Lung (tissue), 12 donors: ENCODE measurements around the gene TUB. TPM values are rescaled to one million over a fixed set of nuclear protein-coding genes. Genes with fewer than 3 reads are reported as not detected.

Experiments
- ATAC-seq: fragments of 200-7000 bp; cut with Tn5 transposase; one replicate; pipeline ENCODE4 v1.9.1; 2020; ENCODE audit warnings: moderate number of reproducible peaks; ENCODE audit not compliant: insufficient read depth, low FRiP score
- DNase-seq, 3 donors: peaks; one replicate each; pipeline ENCODE4 v3.0.0-alpha.2; 2013 to 2017
- H3K27ac ChIP-seq, 2 donors: one replicate each; pipeline ENCODE4 v1.5.1; 2013; ENCODE audit warnings: mild to moderate bottlenecking in 2 of 2, moderate library complexity in 2 of 2, control low read depth in 1 of 2, inconsistent platforms in 1 of 2, low read depth in 1 of 2, low read length in 1 of 2
- H3K27me3 ChIP-seq, 3 donors: one replicate each; pipeline ENCODE4 v1.5.1; 2013; ENCODE audit warnings: low read length in 2 of 3; ENCODE audit not compliant: control insufficient read depth in 3 of 3, insufficient read depth in 3 of 3
- H3K36me3 ChIP-seq, 4 donors: one replicate each; pipeline ENCODE4 v1.5.1; 2013; ENCODE audit warnings: low read length in 4 of 4, mild to moderate bottlenecking in 1 of 4, moderate library complexity in 1 of 4; ENCODE audit not compliant: control insufficient read depth in 4 of 4, insufficient read depth in 4 of 4
- H3K4me1 ChIP-seq, 5 donors: one replicate each; pipeline ENCODE4 v1.5.1; 2013; ENCODE audit warnings: low read length in 5 of 5, mild to moderate bottlenecking in 2 of 5, moderate library complexity in 1 of 5; ENCODE audit not compliant: control insufficient read depth in 5 of 5, insufficient read depth in 5 of 5
- H3K4me3 ChIP-seq: one replicate; pipeline ENCODE4 v1.5.1; 2013; ENCODE audit warnings: mild to moderate bottlenecking, control low read depth, moderate library complexity
- H3K9ac ChIP-seq, 2 donors: one replicate each; pipeline ENCODE4 v1.5.1; 2013; ENCODE audit warnings: low read length in 2 of 2, control low read depth in 1 of 2; ENCODE audit not compliant: insufficient read depth in 1 of 2
- H3K9me3 ChIP-seq, 4 donors: one replicate each; pipeline ENCODE4 v1.5.1; 2013; ENCODE audit warnings: low read length in 3 of 4, mild to moderate bottlenecking in 1 of 4, moderate library complexity in 1 of 4; ENCODE audit not compliant: control insufficient read depth in 4 of 4, insufficient read depth in 3 of 4
- CTCF ChIP-seq: IDR thresholded peaks from 2 replicates; pipeline ENCODE4 v1.5.1; 2012; ENCODE audit warnings: mild to moderate bottlenecking; ENCODE audit errors: control extremely low read depth, extremely low read depth
- WGBS, 2 donors: extraction: QIAGEN DNeasy Blood & Tissue Kit; methylation state at CpG; one replicate each; pipeline ENCODE4 v1.1.7; 2013; 5-methylcytosine and 5-hydroxymethylcytosine counted together
- polyA plus RNA-seq, 2 donors: library from polyadenylated mRNA; stranded (reverse); fragments of 200-250 nt; gene quantifications; one replicate each; pipeline ENCODE4 v1.2.1, GENCODE V29; 2013
- total RNA-seq, 2 donors: library from RNA; depleted of rRNA in 1 of 2; stranded (reverse); fragments of >200 nt in 1 of 2; gene quantifications; one replicate each; pipeline ENCODE4 v1.2.1, GENCODE V29; 2014 to 2021
- donor health status: control.
- donor health status: control.
- donor health status: Bipolar disorder and iron deficiency.
- donor health status: healthy.
- donor health status: DM: yes; HTN: yes; CAD: no.

The TUB gene
- total and polyA plus RNA-seq, 4 donors, result 0.96 to 23.5 (median 5.1) TPM

GRCh38 chr11:8039530-8040260 is 41.3 kb upstream of the TUB start:
- WGBS, 2 donors, result 76 to 86% methylated on average over 10 of the region's 10 CpGs

DNA sequence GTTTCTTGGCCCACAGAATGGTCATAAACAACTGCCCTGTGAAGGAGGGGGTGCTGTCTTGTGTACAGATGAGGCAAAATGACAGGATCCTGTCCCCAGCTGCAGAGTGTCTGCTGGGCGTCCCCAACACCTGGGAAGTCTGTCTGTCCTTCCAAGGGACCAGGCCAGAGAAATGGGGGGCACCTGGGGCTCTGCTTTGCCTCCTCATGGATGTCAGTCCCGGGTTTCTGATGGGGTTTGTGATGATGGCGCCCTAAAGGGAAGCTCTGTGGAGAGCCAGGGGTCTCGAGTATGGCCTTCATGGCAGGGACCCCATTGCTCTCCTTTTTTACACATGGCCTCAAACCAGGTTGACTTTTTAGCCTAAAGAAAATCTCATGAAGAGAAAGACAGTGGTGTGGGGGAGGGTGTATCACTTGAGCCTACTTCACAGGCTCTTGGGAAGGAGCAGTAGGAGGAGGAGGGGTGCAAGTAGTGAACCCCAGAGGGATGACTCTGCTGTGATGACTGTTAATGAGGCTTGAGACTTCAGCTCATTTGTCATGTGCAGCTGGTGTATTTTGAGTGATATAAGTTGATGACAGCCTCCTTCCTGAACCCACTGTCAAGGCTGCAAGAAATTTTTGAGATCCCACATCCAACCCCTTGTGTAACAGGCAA is 40.6 kb upstream of the TUB start:
- H3K4me1 ChIP-seq, result no peaks in the 10 kb centered on the region

More at GRCh38 chr11:8039530-8040260, 41.3 kb upstream of the TUB start:
- no peak overlapping the region for H3K27ac ChIP-seq
- no peaks in the 10 kb centered on the region for H3K4me1 ChIP-seq
- no peaks in the 10 kb centered on the region for H3K36me3 ChIP-seq
- ATAC-seq, result no peak
- no peak for TF ChIP-seq CTCF
- no peaks in the 10 kb centered on the region for H3K9me3 ChIP-seq
- H3K4me3 ChIP-seq, result no peak overlapping the region
- no peak overlapping the region for H3K9ac ChIP-seq
- peaks cover 0 to 2% (median 0%) of the 10 kb centered on the region in 3 donors for H3K27me3 ChIP-seq
- DNase-seq, result no peak

DNA sequence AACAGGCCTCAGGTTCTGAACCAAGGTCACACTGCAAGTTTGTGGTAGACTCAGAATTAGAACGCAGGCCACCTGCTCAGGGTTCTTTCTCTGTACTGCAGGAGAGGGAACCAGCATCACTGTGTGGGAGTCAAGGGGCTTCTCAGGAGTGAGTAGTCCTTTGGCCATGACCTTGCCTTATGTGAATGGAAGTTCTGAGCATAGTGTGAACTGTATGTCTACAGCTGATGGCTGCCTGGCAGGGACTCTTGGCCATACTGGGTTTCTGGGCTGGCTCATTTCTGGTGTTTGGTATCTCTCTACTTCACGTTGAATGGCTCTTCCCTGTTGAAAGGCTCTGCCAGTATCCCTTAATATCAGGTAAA is 40.1 kb upstream of the TUB start:
- WGBS, 2 donors, result 86 to 90% methylated on average over 2 of the region's 2 CpGs
- H3K27me3 ChIP-seq, result peaks cover 0 to 2% (median 0%) of the 10 kb centered on the region in 3 donors
- H3K27ac ChIP-seq, result no peak overlapping the region
- H3K36me3 ChIP-seq, result no peaks in the 10 kb centered on the region
- no peaks in the 10 kb centered on the region for H3K9me3 ChIP-seq
- TF ChIP-seq CTCF, result no peak
- H3K4me3 ChIP-seq, result no peak overlapping the region
- ATAC-seq (no peak), DNase-seq (no peak)
- H3K9ac ChIP-seq, result no peak overlapping the region
- no peaks in the 10 kb centered on the region for H3K4me1 ChIP-seq

More for the DNA sequence above, 40.6 kb upstream of the TUB start:
- Histone ChIP-seq H3K36me3 (no peaks in the 10 kb centered on the region), H3K4me3 (no peak overlapping the region), H3K27ac (no peak overlapping the region), H3K9me3 (no peaks in the 10 kb centered on the region), H3K9ac (no peak overlapping the region), H3K27me3 (peaks cover 0 to 2% (median 0%) of the 10 kb centered on the region in 3 donors)
- ATAC-seq (no peak), DNase-seq (no peak)
- WGBS, 2 donors, result 81 to 90% methylated on average over 4 of the region's 4 CpGs
- no peak for TF ChIP-seq CTCF
